Astrocyte of the hippocampus (primary cell): ENCODE data around the gene DUSP21.
"Not testable (repeated sequence)": the region's sequence is repeated elsewhere in the genome, so short reads cannot be mapped to it uniquely, and the experiment has no call there.

Experiments
- DNase-seq: peaks from one replicate; pipeline ENCODE4 v3.0.0; 2011; ENCODE audit warnings: low read depth, low spot score

The DUSP21 gene

DNA sequence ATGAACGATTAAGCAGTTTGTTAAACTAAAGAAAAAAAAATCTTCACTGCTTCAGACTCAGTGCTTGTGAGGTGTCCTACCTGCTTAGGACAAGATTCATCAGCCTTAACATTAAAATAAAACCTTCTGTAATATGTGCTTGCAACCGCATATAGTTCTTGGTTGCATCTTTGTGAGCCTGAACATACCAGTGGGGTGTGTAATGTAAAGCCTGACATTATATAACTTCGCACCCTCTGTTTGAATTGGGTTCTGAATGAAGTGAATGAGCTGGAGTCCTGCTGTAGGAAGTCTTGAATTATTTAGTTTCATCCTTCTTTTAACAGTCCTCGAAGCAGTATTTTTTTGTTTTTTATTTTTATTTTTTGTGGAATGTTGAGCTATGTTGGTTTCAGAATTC lies 32.3 kb downstream of the DUSP21 start:
- peak; percentile 17 for DNase-seq

GRCh38 chrX:44876767-44877166 lies 32.9 kb downstream of the DUSP21 start:
- DNase-seq, result no peak

DNA sequence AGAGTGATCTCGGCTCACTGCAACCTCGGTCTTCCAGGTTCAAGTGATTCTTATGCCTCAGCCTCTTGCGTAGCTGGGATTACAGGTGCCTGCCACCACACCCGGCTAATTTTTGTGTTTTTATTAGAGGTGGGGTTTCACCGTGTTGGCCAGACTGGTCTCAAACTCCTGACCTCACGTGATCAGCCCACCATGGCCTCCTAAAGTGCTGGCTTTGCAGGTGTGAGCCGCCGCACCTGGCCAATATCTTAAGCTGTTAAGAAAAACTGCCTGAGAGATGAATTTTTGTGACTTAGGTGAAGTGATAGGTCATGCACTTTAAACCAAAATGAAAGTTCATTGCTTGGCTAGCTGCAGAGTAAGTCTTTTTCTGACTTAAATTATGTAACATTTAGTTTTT lies 35.0 kb downstream of the DUSP21 start:
- DNase-seq, result no peak

DNA sequence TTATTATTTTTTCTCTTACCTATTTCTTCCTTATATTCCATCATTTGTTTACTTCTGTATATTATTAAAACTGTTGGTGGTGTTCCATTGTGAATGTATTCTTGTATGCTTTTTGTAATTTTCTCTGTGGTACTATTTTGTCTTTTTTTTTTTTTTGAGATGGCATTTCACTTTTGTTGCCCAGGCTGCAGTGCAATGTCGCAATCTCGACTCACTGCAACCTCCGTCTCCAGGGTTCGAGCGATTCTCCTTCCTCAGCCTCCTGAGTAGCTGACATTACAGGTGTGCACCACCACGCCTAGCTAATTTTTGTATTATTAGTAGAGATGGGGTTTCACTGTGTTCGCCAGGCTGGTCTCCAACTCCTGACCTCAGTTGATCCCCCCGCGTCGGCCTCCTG lies 37.7 kb downstream of the DUSP21 start:
- no peak for DNase-seq

- no peak for DNase-seq
These were observed 38.8 kb downstream of the DUSP21 start for GRCh38 chrX:44882635-44883034.

DNA sequence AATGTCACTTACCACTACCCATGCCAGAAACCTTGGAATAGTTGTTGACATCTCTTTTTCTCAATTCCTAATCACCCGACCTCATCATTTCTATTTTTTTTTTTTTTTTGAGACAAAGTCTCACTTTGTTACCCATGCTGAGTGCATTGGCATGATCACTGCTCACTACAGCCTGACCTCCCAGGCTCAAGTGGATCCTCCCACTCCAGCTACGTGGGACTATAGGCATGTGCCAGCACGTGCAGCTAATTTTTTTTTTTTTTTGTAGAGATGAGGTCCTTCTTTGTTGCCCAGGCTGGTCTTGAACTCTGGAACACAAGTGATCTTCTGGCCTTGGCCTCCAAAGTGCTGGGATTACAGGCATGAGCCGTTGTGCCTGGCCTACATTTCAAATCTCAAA lies 41.1 kb downstream of the DUSP21 start:
- DNase-seq, result no peak

DNA sequence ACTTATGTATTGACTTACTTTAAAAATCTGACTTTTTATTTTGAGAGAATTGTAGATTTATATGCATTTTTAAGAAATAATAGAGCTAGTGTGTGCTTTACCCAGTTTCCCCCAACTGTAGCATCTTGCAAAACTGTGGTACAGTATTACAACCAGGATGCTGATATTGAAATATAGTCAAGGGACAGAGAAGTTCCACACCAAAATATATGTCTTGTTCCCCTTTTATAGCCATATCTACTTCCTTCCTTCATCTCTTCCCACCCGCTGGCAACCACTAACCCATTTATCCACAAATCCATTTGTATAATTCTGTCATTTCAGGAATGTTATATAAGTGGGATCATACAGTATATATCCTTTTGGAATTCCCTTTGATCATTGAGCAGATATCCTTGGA lies 46.0 kb downstream of the DUSP21 start:
- no peak for DNase-seq

- no peak for DNase-seq
These were observed 46.4 kb downstream of the DUSP21 start for GRCh38 chrX:44890247-44890646.

- DNase-seq, result not testable (repeated sequence)
These were observed 46.9 kb downstream of the DUSP21 start for GRCh38 chrX:44890687-44891086.

DNA sequence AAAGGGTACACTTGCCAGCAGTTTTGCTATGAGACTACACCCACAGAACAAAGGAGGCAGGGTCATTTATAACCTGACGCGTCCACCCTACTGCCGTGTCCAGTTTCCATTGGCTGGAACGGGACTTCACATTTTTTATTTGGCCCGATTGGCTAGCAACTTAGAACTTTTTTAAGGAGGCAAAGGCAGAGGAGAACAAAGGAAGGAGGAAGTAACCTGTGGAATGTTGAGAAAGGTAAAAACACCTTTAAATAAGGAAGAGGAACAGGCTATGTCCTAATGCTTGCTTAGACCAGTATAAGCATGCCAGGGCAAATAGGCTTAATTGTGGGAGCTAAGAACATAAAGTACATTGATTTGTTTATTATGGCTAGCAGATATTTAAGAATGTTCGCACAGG lies 47.8 kb downstream of the DUSP21 start:
- DNase-seq, result no peak
